ENCODE results near the gene PTTG1IP. TPM values are rescaled to one million over a fixed set of nuclear protein-coding genes. Genes with fewer than 3 reads are reported as not detected.

Gene PTTG1IP
- total and polyA plus RNA-seq, 2 donors (not counting 1 experiment from before 2014, with no cell fraction given), result 30.7 to 58.6 TPM

GRCh38 chr21:44897326-44898010 is 24.0 kb upstream of the PTTG1IP start:
- H3K9me3 ChIP-seq (ENCODE audit: control extremely low read depth in 1 of 3, control insufficient read depth in 2 of 3, insufficient read depth in 1 of 3, low read length in 2 of 3), result peaks cover 0 to 3% (median 0%) of the 10 kb centered on the region in 3 donors
- peaks cover 3 to 18% of the 10 kb centered on the region in 2 donors for H3K4me1 ChIP-seq (ENCODE audit: control insufficient read depth in 2 of 2, insufficient read depth in 2 of 2, low read length in 2 of 2)
- peaks cover 7 to 61% of the 10 kb centered on the region in 2 experiments for H3K36me3 ChIP-seq (replicated peaks in 1 of 2; ENCODE audit: control extremely low read depth in 1 of 2, control insufficient read depth in 1 of 2, extremely low read depth in 1 of 2, insufficient read depth in 2 of 2, low read length in 1 of 2)
- no peak overlapping the region for H3K4me2 ChIP-seq (replicated peaks; ENCODE audit: low read depth, low read length, poor library complexity, severe bottlenecking)
- 82% methylated on average over 14 of the region's 21 CpGs for WGBS (ENCODE audit: insufficient coverage)
- no peaks in the 10 kb centered on the region for H3K27me3 ChIP-seq (replicated peaks in 1 of 4; ENCODE audit: control extremely low read depth in 1 of 4, control insufficient read depth in 3 of 4, insufficient read depth in 4 of 4, low read length in 3 of 4)
- Mint-ChIP-seq H3K4me3 (no peak overlapping the region), H3K9me3 (ENCODE audit: insufficient read depth) (no peaks in the 10 kb centered on the region), H3K27me3 (no peaks in the 10 kb centered on the region), H3K27ac (no peak overlapping the region), H3K4me1 (peaks cover 27% of the 10 kb centered on the region)
- no peak overlapping the region for H3K4me3 ChIP-seq (ENCODE audit: control extremely low read depth in 1 of 5, extremely low read depth in 1 of 5, insufficient read depth in 1 of 5, low read depth in 2 of 5, low read length in 4 of 5)
- peaks cover 36% of the 10 kb centered on the region for H4K20me1 ChIP-seq (ENCODE audit: control insufficient read depth, insufficient read depth, low read length, poor library complexity, severe bottlenecking)
- intact Hi-C loops (cut with micrococcal nuclease), result no loop called here
- POLR2A ChIA-PET, result interaction anchor here (1.2 to 1.4 kb wide), 2 partner anchors 10 to 35 kb away, joined by 4 to 5 read pairs; no protein-coding TSS in a partner anchor
- DNase-seq, result no peak
- ATAC-seq (ENCODE audit: low read depth), result no peak
- no peak overlapping the region for H3K27ac ChIP-seq (ENCODE audit: low read length in 2 of 2)
- H3K9ac ChIP-seq (ENCODE audit: low read length), result no peak overlapping the region
- no peak overlapping the region for H2AFZ ChIP-seq (ENCODE audit: insufficient read depth, low read depth, low read length, poor library complexity, severe bottlenecking)
- no peak for TF ChIP-seq EZH2 (IDR thresholded peaks at IDR 0.05; ENCODE audit: borderline replicate concordance, insufficient read depth, low read depth, low read length, poor library complexity, severe bottlenecking)
- no peak for TF ChIP-seq CTCF (IDR thresholded peaks at IDR 0.05)
- CTCF ChIA-PET, result interaction anchor here (1.0 to 12.5 kb wide), 2 partner anchors 16 to 34 kb away, joined by 3 to 204 read pairs; no protein-coding TSS in a partner anchor
- peaks cover 3% of the 10 kb centered on the region for H3K79me2 ChIP-seq (ENCODE audit: control insufficient read depth, insufficient read depth, low read length)
